ENCODE results near the gene FAM234B.
"Not testable (repeated sequence)": the region's sequence is repeated elsewhere in the genome, so short reads cannot be mapped to it uniquely, and the experiment has no call there.

Gene FAM234B

GRCh38 chr12:13060581-13060980 is 16.4 kb downstream of the FAM234B start:
- no peak for DNase-seq

- DNase-seq: no peak
These were observed 17.2 kb downstream of the FAM234B start for GRCh38 chr12:13061377-13061776.

- DNase-seq: no peak
These were observed 18.5 kb downstream of the FAM234B start for GRCh38 chr12:13062669-13063068.

GRCh38 chr12:13066014-13066413 is 21.8 kb downstream of the FAM234B start:
- no peak for DNase-seq

GRCh38 chr12:13066459-13066858 is 22.3 kb downstream of the FAM234B start:
- no peak for DNase-seq

GRCh38 chr12:13067322-13067721 is 23.1 kb downstream of the FAM234B start:
- DNase-seq: no peak

- no peak for DNase-seq
These were observed 25.2 kb downstream of the FAM234B start for GRCh38 chr12:13069380-13069779.

- DNase-seq: no peak
These were observed 27.4 kb downstream of the FAM234B start for GRCh38 chr12:13071305-13072280.

- DNase-seq: no peak
These were observed 29.0 kb downstream of the FAM234B start for GRCh38 chr12:13073173-13073572.

- DNase-seq: no peak
These were observed 30.4 kb downstream of the FAM234B start for GRCh38 chr12:13074396-13075117.

GRCh38 chr12:13075118-13075480 is 30.9 kb downstream of the FAM234B start:
- DNase-seq: no peak

GRCh38 chr12:13075786-13076570 is 31.8 kb downstream of the FAM234B start:
- DNase-seq: no peak

- DNase-seq: no peak
These were observed 35.3 kb downstream of the FAM234B start for GRCh38 chr12:13079440-13079906.

- DNase-seq: no peak
These were observed 36.1 kb downstream of the FAM234B start for GRCh38 chr12:13080266-13080665.

- DNase-seq: no peak
These were observed 38.7 kb downstream of the FAM234B start for GRCh38 chr12:13082861-13083260.

GRCh38 chr12:13083638-13084037 is 39.5 kb downstream of the FAM234B start:
- not testable (repeated sequence) for DNase-seq

GRCh38 chr12:13084898-13085640 is 40.9 kb downstream of the FAM234B start:
- no peak for DNase-seq

GRCh38 chr12:13085968-13086686 is 41.9 kb downstream of the FAM234B start:
- DNase-seq: no peak

GRCh38 chr12:13087766-13088165 is 43.6 kb downstream of the FAM234B start:
- DNase-seq: no peak

GRCh38 chr12:13088496-13088895 is 44.3 kb downstream of the FAM234B start:
- no peak for DNase-seq

GRCh38 chr12:13090054-13090453 is 45.9 kb downstream of the FAM234B start:
- DNase-seq: no peak

All from right kidney (tissue), 1 donor.